Endothelial cell of umbilical vein (primary cell): ENCODE measurements around the gene ARSK.

Experiments used
- POLR2A ChIP-seq: IDR thresholded peaks from 2 replicates; pipeline ENCODE4 v1.6.1; 2012; ENCODE audit warnings: low read depth, mild to moderate bottlenecking, control low read depth, low read length
- POLR2AphosphoS5 ChIP-seq: IDR thresholded peaks from 2 replicates; pipeline ENCODE4 v1.6.1; 2012; ENCODE audit warnings: low read depth, mild to moderate bottlenecking, control low read depth, low read length, moderate library complexity; ENCODE audit not compliant: insufficient read depth
- TF ChIP-seq, protein P1 (sequence below), 2 donors: IDR thresholded peaks; 1 replicate in 1 of 2; 2 replicates in 1 of 2; pipeline ENCODE4 v1.5.1; 2011; ENCODE audit warnings: low read length in 2 of 2, mild to moderate bottlenecking in 2 of 2, moderate library complexity in 2 of 2, control low read depth in 1 of 2, inconsistent platforms in 1 of 2, low read depth in 1 of 2; ENCODE audit not compliant: insufficient read depth in 1 of 2; ENCODE audit errors: extremely low read depth in 1 of 2

DNA sequence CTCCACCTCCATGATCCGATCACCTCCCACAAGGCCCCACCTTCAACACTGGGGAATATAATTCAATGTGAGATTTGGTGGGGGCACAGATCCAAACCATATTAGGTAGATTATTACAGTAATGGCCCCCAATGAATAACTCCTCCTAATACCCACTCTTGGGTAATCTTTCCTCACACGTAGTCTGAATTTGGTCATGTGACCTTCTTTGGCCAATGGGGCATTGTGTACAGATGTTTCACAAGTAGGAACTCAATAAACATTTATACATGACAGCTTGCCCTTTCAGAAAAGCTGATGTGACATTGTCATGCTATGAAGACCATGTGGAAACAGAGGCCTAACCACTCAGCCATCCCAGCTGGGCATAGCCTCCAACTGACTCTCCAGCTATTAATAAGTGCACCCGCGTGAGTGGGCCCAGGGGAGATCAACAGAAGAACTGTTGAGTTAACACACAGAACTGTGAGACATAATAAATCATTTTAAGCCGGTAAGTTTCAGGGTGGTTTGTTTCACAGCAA, 75.6 kb downstream of the ARSK start:
- TF ChIP-seq, protein P1, sequence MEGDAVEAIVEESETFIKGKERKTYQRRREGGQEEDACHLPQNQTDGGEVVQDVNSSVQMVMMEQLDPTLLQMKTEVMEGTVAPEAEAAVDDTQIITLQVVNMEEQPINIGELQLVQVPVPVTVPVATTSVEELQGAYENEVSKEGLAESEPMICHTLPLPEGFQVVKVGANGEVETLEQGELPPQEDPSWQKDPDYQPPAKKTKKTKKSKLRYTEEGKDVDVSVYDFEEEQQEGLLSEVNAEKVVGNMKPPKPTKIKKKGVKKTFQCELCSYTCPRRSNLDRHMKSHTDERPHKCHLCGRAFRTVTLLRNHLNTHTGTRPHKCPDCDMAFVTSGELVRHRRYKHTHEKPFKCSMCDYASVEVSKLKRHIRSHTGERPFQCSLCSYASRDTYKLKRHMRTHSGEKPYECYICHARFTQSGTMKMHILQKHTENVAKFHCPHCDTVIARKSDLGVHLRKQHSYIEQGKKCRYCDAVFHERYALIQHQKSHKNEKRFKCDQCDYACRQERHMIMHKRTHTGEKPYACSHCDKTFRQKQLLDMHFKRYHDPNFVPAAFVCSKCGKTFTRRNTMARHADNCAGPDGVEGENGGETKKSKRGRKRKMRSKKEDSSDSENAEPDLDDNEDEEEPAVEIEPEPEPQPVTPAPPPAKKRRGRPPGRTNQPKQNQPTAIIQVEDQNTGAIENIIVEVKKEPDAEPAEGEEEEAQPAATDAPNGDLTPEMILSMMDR (IDR thresholded peaks at IDR 0.05; ENCODE audit: extremely low read depth in 1 of 2, insufficient read depth in 1 of 2, low read depth in 1 of 2, low read length in 2 of 2) = no peak
- no peak for TF ChIP-seq POLR2A
- no peak for TF ChIP-seq POLR2AphosphoS5
